Testis (tissue), 2 donors: ENCODE measurements around the gene SHF.

ENCODE experiments used
- CTCF ChIP-seq, 3 experiments: fragments of 450-650 bp in 2 of 3; fragments of 200-600 bp in 1 of 3; sonication (generic) in 1 of 3; IDR thresholded peaks; one replicate each; pipeline ENCODE4 v1.5.1; 2016 to 2019; ENCODE audit warnings: antibody characterized with exemption in 3 of 3, mild to moderate bottlenecking in 2 of 3, moderate library complexity in 1 of 3
- POLR2A ChIP-seq: fragments of 450-650 bp; IDR thresholded peaks from one replicate; pipeline ENCODE4 v1.6.1; 2017; ENCODE audit warnings: antibody characterized with exemption, mild to moderate bottlenecking, moderate library complexity

GRCh38 chr15:45230245-45230965 lies 42.6 kb upstream of the SHF start:
- TF ChIP-seq CTCF (IDR thresholded peaks at IDR 0.05): no peak
- no peak for TF ChIP-seq POLR2A
